Measurements from ENCODE around the gene ZDHHC7.
A peak's percentile ranks its signal among the peaks of the same experiment; 100 is the strongest.
"Not testable (repeated sequence)": the region's sequence is repeated elsewhere in the genome, so short reads cannot be mapped to it uniquely, and the experiment has no call there.

ZDHHC7 gene

DNA sequence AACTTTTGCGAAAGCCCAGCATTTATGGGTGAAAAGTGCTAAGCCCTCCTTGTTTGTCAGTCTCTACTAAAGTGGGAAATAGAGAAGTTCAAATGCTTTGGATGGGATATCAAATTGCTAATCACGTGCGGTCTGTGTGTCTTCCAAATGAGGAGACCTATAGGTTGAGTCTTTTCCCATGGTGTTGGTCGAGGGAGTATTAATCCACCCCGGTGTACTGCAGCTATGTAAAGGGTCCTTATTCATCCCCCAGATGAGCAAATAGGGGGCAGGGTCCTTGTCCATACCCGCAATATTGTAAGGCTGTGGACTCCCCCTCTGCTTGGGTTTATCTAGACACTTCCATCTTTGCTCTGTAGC is 30.8 kb upstream of the ZDHHC7 start:
- DNase-seq = no peak

DNA sequence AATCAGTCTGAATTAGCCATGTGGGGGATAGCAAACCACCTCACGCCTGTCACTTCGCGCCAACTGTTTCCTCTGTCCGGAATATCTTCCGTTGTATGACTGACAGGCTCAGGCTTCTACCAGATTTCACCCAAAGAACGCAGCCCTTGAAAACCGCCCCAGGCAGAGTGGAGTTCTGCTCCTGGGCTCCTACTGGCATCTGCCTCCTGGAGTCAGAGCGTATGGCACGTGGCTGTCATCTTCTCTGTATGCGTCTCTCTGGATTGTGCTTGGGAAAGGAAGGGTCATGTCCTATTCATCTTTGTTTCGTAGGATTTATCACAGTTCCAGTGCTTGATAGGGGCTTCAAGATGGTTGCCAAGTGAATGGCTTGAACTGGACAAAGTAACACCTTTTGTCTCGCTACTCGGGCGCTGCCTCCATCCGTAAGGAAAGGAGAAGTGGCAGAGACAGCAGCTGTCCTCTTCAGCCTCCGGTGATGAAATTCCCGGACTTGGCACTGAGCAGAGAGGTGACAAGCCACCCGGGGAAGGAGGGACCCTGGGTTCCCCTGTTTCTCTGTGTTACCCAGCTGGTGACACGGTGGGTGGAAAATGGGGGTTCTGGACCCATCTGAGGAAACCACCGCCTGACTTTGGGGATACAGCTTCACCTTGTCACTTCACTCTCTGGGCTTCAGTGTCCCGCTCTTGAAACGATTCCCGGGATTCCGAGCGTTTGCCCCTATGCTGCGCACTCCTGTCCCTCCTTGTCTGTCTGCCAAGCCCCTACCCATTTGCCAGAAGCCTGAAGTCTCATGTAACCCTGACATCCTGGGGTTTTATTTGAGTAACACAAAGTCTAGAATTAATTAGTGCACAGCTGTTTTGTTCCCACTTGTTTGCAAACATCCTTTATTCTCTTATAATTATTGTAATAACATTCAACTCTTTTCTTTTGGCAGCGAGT is 30.2 kb upstream of the ZDHHC7 start:
- no peak for DNase-seq

GRCh38 chr16:85040685-85041084 is 29.4 kb upstream of the ZDHHC7 start:
- no peak for DNase-seq

GRCh38 chr16:85037721-85038120 is 26.4 kb upstream of the ZDHHC7 start:
- no peak for DNase-seq

- no peak for DNase-seq
Observed at GRCh38 chr16:85037050-85037410, 25.7 kb upstream of the ZDHHC7 start.

DNA sequence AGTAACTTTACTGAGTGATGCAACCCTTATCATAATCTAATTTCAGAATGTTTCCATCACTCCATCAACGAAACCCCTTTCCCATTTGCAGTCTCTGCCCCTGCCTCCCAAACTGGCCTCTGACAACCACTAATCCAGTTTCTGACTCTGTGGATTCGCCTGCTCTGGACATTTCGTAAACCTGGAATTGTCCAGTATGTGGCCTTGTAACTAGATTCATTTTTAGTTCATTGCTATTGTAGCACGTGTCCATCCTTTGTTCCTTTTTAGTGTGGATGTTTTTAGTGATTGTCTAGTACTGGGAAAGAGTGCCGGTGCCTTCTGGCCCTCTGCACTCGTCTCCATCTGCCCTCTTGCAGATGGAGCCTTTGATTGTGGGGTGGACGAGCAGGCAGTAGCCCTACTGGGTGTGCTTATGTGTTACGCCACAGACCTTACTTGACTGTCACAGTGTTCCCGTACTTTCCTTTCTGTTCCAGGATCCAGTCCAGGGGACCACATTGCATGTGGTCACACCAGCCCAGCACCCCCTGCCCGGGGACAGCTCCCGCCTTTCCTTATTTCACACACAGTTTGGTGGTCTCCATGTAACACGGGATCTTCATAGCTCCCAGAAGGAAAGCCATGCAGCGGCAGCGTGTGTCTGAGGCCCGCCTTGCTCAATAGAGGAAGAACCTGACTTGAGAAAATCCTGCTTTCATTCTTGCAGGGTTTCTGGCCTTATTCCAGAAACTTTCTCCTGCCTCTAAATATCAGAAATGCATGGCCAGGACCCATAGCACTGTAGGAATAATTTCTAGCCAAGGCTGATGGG is 25.1 kb upstream of the ZDHHC7 start:
- DNase-seq = no peak

GRCh38 chr16:85034591-85035433 is 23.5 kb upstream of the ZDHHC7 start:
- DNase-seq = no peak

DNA sequence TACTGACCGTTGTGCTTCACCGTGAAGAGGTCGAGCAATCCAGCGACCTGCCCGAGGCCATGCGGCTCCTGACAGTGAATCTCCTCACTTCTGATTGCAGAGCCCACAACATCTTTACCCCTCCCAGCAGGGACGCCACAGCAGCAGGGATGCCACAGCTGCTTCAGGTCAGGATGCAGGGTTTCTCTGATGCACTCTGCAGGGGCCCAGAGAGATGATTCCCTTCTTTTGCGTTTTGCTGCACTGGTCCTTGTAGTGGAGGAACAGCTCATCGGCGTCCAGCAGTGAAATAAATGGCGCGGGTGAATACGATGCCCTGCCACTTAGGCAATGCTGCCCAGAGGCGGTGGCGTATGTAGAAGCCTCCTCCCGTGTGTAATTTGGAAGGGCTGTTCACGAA is 21.8 kb upstream of the ZDHHC7 start:
- DNase-seq = no peak

DNA sequence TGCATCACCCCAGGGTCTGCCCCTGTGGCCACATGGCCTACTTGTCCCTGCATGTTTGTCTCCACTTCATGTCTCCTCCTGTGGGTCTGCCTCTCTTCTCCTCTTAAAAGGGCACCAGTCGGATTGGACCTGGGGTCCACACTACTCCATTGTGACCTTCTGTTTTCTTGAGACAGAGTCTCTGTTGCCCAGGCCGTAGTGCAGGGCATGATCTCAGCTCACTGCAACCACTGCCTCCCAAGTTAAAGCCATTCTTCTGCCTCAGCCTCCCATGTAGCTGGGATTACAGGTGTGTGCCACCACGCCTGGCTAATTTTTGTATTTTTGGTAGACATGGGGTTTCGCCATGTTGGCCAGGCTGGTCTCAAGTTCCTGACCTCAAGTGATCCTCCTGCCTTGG is 20.9 kb upstream of the ZDHHC7 start:
- DNase-seq = not testable (repeated sequence)

DNA sequence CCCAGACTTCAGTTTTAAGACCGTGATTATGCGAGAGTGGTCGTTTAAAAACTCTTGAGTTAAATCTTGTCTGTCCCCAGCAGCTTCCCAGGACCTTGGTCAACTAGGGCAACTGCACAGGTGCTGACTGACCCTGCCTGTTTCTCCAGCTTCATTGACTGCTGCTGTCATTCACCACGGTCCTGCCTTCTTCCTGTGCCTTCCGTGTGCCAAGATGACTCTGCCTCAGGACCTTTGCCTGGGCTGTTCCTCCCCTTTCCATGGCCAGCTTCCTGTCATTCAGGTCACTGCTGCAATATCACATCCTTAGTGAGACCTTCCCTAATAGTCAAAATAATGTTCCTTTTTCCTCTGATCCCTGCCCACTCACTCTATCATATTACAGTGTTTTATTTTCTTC is 20.1 kb upstream of the ZDHHC7 start:
- no peak for DNase-seq

- DNase-seq = no peak
Observed at GRCh38 chr16:85029981-85030401, 18.7 kb upstream of the ZDHHC7 start.

GRCh38 chr16:85029408-85029784 is 18.1 kb upstream of the ZDHHC7 start:
- DNase-seq = peak; percentile 64

- peak; percentile 81 for DNase-seq
Observed at GRCh38 chr16:85028685-85029407, 17.5 kb upstream of the ZDHHC7 start.

DNA sequence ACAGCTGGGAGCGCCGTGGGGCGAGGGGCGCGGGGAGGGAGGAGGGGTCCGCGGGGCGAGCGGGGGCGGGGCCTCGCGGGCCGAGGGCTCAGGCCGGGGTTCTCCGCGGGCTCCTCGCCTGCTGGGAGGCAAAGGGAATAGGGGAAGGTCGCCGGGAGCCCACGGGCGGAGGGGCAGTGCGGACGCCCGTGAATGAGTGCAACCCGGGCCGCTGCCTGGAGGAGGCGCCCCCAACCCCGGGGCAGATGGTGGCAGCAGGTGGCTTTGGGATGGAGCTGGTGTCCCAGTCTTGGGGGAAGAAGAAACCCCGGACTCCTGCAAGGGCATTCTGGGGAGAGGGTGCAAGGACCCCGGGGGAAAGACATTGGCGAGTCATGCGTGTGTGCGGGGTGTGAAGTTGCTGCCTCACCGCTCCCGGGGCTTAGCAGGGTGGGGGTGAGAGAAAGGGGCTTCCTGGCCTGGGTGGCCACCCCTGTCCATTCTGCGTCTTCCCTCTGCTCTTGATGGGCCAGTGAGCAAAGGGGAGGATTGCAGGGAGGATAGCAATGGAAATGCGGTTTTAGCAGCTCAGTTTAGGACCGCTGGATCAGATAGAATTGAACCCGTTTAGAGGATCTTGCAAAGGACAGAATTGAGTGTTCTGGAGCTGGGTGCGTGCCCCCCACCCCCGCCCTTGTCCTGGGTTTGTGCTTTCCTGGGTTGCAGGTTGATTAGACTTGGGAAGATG is 16.8 kb upstream of the ZDHHC7 start:
- DNase-seq = peak; percentile 48

GRCh38 chr16:85027349-85027957 is 16.1 kb upstream of the ZDHHC7 start, which contains the start of gene KIAA0513:
KIAA0513 (plus strand) TSS chr16:85027795; CDS start chr16:85067072, 39,277 bp downstream.
- peak; percentile 98 for DNase-seq

DNA sequence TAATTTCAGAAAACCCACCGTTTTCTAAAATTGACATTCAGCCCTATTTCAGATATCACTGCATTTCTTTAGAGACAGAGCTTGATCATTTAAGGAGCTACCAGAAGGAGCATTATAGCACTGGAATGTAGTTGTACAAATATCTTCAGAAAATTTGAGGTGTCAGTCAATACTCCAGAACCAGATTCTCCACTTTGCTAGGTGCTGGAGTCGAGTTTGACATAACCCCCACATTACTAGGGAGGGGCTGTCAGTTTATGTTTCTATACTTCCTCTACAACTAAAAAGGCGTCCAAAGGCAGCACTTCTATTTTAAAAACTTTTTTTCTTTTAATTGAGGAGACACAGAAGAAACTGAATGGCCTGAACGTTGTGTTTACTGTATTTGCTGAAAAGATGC is 15.4 kb upstream of the ZDHHC7 start:
- DNase-seq = no peak

DNA sequence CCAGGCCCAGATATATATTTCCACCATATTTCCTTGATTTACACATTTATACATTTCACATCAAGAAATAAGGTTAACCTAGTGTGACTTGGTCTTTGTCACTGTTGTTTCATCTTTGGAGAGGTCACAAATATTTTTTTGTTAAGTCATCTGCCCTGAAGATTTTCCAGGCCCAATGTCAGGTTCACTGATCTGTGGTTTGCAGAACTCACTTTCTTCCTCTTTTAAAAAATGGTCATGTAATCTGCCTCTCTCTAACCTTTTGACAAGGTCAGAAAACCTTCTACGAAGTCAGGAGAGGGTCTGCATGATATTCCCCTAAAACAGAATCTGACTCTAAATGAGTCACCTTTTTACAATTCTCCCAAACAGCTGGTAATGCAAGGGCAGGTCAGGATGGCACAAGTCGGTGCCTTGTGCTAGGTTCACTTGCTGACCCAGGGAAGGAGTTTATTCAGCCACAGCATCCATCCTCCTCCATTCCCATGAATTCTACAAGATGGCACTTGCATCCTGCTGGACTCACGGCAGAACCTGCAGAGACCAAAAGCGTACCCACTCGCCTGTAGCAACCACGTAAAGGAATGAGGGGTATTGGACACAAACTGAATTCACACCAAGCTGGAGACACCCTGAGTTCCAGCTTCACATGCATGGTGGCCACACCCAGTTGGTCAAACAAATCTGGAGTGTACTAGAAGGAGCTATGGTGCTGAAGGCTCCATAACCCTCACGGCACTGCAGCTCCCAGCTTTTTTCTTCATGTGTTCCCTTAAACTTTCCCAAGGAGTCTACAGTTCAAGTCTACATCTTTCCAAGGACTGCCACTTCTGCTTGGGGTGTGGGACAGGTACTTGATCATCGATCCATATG is 14.7 kb upstream of the ZDHHC7 start:
- DNase-seq = no peak

GRCh38 chr16:85019659-85020245 is 8.4 kb upstream of the ZDHHC7 start:
- no peak for DNase-seq

GRCh38 chr16:85018529-85019236 is 7.3 kb upstream of the ZDHHC7 start:
- no peak for DNase-seq
